Kidney (tissue), 14 donors: ENCODE results near the gene ADCY2. TPM values are rescaled to one million over a fixed set of nuclear protein-coding genes. Genes with fewer than 3 reads are reported as not detected.

Experiments
- DNase-seq, 5 donors: peaks; one replicate each; pipeline ENCODE4 v3.0.0-alpha.2; 2013 to 2020
- FAIRE-seq: peaks from 2 replicates; lab custom pipeline; 2012; peaks lifted over from hg19 to GRCh38; lab: Jason Lieb, UNC
- H3K27ac ChIP-seq, 2 donors: one replicate each; pipeline ENCODE4 v1.7.0; 2013; ENCODE audit warnings: low read depth in 2 of 2, low read length in 2 of 2, inconsistent platforms in 1 of 2
- H3K27me3 ChIP-seq: one replicate; pipeline ENCODE4 v1.7.1; 2013; ENCODE audit warnings: low read length, inconsistent platforms; ENCODE audit not compliant: control insufficient read depth, insufficient read depth
- H3K36me3 ChIP-seq, 3 donors: one replicate each; pipeline versions ENCODE4 v1.7.0 to v1.7.1; 2013; ENCODE audit warnings: low read length in 3 of 3, control low read depth in 1 of 3, inconsistent platforms in 1 of 3; ENCODE audit not compliant: insufficient read depth in 3 of 3, control insufficient read depth in 2 of 3
- H3K4me1 ChIP-seq, 3 donors: one replicate each; pipeline versions ENCODE4 v1.7.0 to v1.7.1; 2013; ENCODE audit warnings: low read length in 3 of 3, inconsistent platforms in 1 of 3, low read depth in 1 of 3; ENCODE audit not compliant: control insufficient read depth in 2 of 3, insufficient read depth in 2 of 3
- H3K4me3 ChIP-seq, 3 donors: one replicate each; pipeline versions ENCODE4 v1.7.0 to v1.8.1; 2013; ENCODE audit warnings: low read length in 3 of 3, control low read depth in 1 of 3, inconsistent platforms in 1 of 3
- H3K9ac ChIP-seq, 3 donors: one replicate each; pipeline versions ENCODE4 v1.7.0 to v1.7.1; 2013; ENCODE audit warnings: low read length in 3 of 3, control low read depth in 1 of 3, inconsistent platforms in 1 of 3
- H3K9me3 ChIP-seq, 3 donors: one replicate each; pipeline versions ENCODE4 v1.7.0 to v1.7.1; 2013; ENCODE audit warnings: low read length in 3 of 3, control low read depth in 1 of 3, inconsistent platforms in 1 of 3; ENCODE audit not compliant: control insufficient read depth in 2 of 3, insufficient read depth in 1 of 3
- intact Hi-C: fragments of 100-400 bp; cut with DNase I; formaldehyde crosslinking; loops from one replicate; pipeline ENCODE4 v1.11.1; 2022
- polyA plus RNA-seq: library from polyadenylated mRNA; stranded (reverse); fragments of 350-450 nt; fragmentation: Illumina TruSeq; extraction: RNeasy Lipid Tissue Mini Kit (QIAGEN cat#74804); gene quantifications from one replicate; pipeline ENCODE4 v1.2.3, GENCODE V29; 2014; ENCODE audit warnings: low read depth, low replicate concordance; ENCODE audit not compliant: insufficient read depth
- total RNA-seq: library from RNA; stranded (reverse); fragmentation: NEBNext Ultra II Directional; extraction: Animal tissue kit (Norgen Biotek cat#: 25700); gene quantifications from one replicate; pipeline ENCODE4 v1.2.1, GENCODE V29; 2021
- TF ChIP-seq, protein P1 (sequence below): IDR thresholded peaks from 3 replicates; pipeline ENCODE4 v1.5.1; 2012; ENCODE audit warnings: mild to moderate bottlenecking, moderate library complexity, borderline replicate concordance; ENCODE audit not compliant: insufficient read depth; ENCODE audit errors: extremely low read depth
- donor health status: control.
- donor health status: control.
- donor health status: control.
- donor health status: control.
- donor health status: control.
- donor health status: DM: yes; HTN: yes; CAD: no.
- donor health status: Normal renal cell carcinoma (clear cell type).

ADCY2 gene
- total and polyA plus RNA-seq, 2 donors from 2014 or later: 0.17 to 2.2 TPM

DNA sequence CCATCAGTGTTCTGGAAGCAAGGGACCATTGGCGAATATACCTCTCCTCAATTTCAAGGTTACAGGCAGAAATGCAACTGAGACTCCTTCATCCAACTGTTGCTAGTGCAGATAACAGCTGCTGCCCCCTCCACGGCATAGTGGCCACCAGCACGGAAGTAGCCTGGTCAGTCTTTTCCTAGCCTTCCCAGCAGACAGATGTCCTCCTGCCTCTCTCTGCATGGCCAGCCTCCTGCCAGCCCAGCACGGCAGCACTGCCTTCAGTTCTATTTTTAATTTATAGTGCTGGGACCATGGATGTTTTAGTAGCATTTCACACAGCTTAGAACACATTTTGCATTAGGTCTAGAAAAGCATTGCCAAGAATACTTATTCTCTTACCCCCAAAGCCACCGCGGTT is 266.4 kb downstream of the ADCY2 start:
- no peak overlapping the region for H3K9ac ChIP-seq
- no peak overlapping the region for H3K27ac ChIP-seq
- intact Hi-C loops: no loop called here
- H3K4me1 ChIP-seq: no peaks in the 10 kb centered on the region
- H3K36me3 ChIP-seq: no peaks in the 10 kb centered on the region
- H3K4me3 ChIP-seq: no peak overlapping the region
- FAIRE-seq (no peak), DNase-seq (no peak)
- TF ChIP-seq, protein P1, sequence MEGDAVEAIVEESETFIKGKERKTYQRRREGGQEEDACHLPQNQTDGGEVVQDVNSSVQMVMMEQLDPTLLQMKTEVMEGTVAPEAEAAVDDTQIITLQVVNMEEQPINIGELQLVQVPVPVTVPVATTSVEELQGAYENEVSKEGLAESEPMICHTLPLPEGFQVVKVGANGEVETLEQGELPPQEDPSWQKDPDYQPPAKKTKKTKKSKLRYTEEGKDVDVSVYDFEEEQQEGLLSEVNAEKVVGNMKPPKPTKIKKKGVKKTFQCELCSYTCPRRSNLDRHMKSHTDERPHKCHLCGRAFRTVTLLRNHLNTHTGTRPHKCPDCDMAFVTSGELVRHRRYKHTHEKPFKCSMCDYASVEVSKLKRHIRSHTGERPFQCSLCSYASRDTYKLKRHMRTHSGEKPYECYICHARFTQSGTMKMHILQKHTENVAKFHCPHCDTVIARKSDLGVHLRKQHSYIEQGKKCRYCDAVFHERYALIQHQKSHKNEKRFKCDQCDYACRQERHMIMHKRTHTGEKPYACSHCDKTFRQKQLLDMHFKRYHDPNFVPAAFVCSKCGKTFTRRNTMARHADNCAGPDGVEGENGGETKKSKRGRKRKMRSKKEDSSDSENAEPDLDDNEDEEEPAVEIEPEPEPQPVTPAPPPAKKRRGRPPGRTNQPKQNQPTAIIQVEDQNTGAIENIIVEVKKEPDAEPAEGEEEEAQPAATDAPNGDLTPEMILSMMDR: no peak
- H3K9me3 ChIP-seq: no peaks in the 10 kb centered on the region
- H3K27me3 ChIP-seq: no peaks in the 10 kb centered on the region

DNA sequence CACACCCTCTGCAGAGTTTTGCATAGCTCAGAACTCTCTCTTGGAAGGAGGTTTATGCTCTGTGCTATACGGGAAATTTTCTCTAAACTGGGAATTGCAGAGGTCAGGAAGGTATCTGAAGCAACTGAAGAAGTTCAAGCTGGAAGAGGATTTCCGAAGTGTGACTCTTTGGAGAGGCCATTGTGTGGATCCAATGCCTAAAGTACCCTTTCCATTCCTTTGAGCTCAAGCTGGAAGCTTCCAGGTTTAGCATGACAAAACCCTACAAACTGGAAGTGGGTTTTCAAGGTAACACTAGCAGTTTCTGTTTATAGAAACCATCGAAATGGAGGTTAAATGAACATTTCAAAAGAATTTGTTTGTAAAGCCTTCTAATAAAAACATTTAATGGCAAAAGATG is 267.9 kb downstream of the ADCY2 start:
- no peak for DNase-seq
- Histone ChIP-seq H3K4me1 (no peaks in the 10 kb centered on the region), H3K27me3 (no peaks in the 10 kb centered on the region), H3K4me3 (no peak overlapping the region), H3K27ac (no peak overlapping the region), H3K9ac (no peak overlapping the region), H3K36me3 (no peaks in the 10 kb centered on the region), H3K9me3 (no peaks in the 10 kb centered on the region)
- no peak for FAIRE-seq
- TF ChIP-seq, protein P1: no peak
- intact Hi-C loops: no loop called here

DNA sequence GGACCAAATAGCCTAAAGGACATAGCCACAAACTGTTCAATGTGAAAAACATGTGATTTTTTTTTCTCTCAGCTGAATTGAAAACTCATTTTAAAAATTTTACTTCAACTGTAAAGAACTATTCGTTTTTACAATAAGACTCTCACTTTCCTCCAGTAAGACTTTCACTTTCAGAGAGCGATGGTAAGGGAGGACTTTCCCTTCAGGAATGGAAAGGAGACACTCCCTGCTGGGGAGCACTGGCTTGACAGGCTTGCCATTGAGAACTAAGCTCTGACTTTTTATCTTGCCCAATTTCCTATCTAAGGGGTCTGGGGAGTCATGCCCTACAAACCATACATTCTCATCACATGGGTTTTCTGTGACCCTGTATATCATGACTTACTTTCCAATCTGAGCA is 268.3 kb downstream of the ADCY2 start:
- FAIRE-seq (no peak), DNase-seq (no peak)
- intact Hi-C loops: no loop called here
- Histone ChIP-seq H3K27ac (no peak overlapping the region), H3K4me3 (no peak overlapping the region), H3K27me3 (no peaks in the 10 kb centered on the region), H3K36me3 (no peaks in the 10 kb centered on the region), H3K9me3 (no peaks in the 10 kb centered on the region), H3K4me1 (no peaks in the 10 kb centered on the region), H3K9ac (no peak overlapping the region)
- TF ChIP-seq, protein P1: no peak

DNA sequence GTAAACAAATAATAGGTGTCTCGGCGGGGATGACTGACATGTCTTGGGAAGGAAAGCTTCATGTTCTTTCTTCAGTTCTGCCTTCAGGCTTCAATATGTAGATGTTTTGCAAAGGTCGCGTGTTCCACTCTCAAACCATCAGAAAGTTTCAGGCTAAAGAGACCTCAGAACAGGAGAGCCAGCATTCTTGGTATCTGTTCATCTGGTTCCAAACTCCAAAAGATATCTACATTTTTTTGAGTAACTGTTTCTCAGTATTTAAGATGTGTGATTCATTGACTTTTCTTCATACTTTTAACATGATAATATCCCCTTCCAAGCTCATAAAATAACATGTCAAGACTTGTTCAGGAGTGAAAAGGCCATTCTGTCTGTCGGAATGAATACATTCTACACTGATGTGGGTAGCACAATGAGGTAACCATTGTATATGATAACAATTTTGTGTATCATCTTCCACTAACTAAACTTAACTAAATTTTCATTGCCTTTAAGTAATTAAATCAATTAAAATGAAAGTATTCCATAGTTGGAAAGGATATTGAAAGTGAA is 271.4 kb downstream of the ADCY2 start:
- Histone ChIP-seq H3K4me3 (no peak overlapping the region), H3K27me3 (no peaks in the 10 kb centered on the region), H3K9me3 (no peaks in the 10 kb centered on the region), H3K9ac (no peak overlapping the region), H3K36me3 (no peaks in the 10 kb centered on the region), H3K4me1 (no peaks in the 10 kb centered on the region), H3K27ac (no peak overlapping the region)
- TF ChIP-seq, protein P1: no peak
- intact Hi-C loops: no loop called here
- no peak for FAIRE-seq
- no peak for DNase-seq
